Skeletal muscle cell (primary cell): Measurements from ENCODE around the gene LGALS7B.
"Not testable (repeated sequence)": the region's sequence is repeated elsewhere in the genome, so short reads cannot be mapped to it uniquely, and the experiment has no call there.

ENCODE experiments used
- DNase-seq: peaks from one replicate; pipeline ENCODE4 v3.0.0-alpha.2; 2010; ENCODE audit warnings: low read depth
- H3K4me3 ChIP-seq: 2 replicates; pipeline ENCODE4 v1.5.1; 2011; ENCODE audit warnings: low read depth, mild to moderate bottlenecking, control low read depth, low read length, moderate library complexity

LGALS7B gene

GRCh38 chr19:38788478-38789243 is at the start of gene LGALS7B:
Gene LGALS7B, plus strand, starts transcription at chr19:38789200. Its CDS starts 27 bp downstream, at chr19:38789227.
- no peak for DNase-seq
- H3K4me3 ChIP-seq: no peak within 1 kb of the TSS

- no peak overlapping the region for H3K4me3 ChIP-seq
- no peak for DNase-seq
These were observed 49.4 kb upstream of the LGALS7B start for GRCh38 chr19:38739440-38740256.

GRCh38 chr19:38740257-38740592 is 48.8 kb upstream of the LGALS7B start:
- no peak for DNase-seq
- no peak overlapping the region for H3K4me3 ChIP-seq

- DNase-seq: no peak
- no peak overlapping the region for H3K4me3 ChIP-seq
These were observed 48.1 kb upstream of the LGALS7B start for GRCh38 chr19:38740932-38741331.

- no peak for DNase-seq
- no peak overlapping the region for H3K4me3 ChIP-seq
These were observed 47.3 kb upstream of the LGALS7B start for GRCh38 chr19:38741670-38742069.

- DNase-seq: no peak
- H3K4me3 ChIP-seq: no peak overlapping the region
These were observed 46.7 kb upstream of the LGALS7B start for GRCh38 chr19:38742296-38742695.

- no peak for DNase-seq
- H3K4me3 ChIP-seq: no peak overlapping the region
These were observed 46.1 kb upstream of the LGALS7B start for GRCh38 chr19:38742906-38743305.

GRCh38 chr19:38743394-38744297 is 45.4 kb upstream of the LGALS7B start:
- no peak overlapping the region for H3K4me3 ChIP-seq
- no peak for DNase-seq

- no peak within 1 kb of the TSS for H3K4me3 ChIP-seq
- no peak for DNase-seq
These were observed 44.7 kb upstream of the LGALS7B start, which contains the start of gene CAPN12 for GRCh38 chr19:38744298-38744681. Gene CAPN12, minus strand, starts transcription at chr19:38744474. Its CDS starts 309 bp downstream, at chr19:38744165.

GRCh38 chr19:38744874-38745273 is 44.1 kb upstream of the LGALS7B start:
- no peak overlapping the region for H3K4me3 ChIP-seq
- no peak for DNase-seq

GRCh38 chr19:38745316-38745715 is 43.7 kb upstream of the LGALS7B start:
- no peak for DNase-seq
- H3K4me3 ChIP-seq: no peak overlapping the region

- not testable (repeated sequence) for DNase-seq, H3K4me3 ChIP-seq
These were observed 35.2 kb upstream of the LGALS7B start for GRCh38 chr19:38753783-38754182.

GRCh38 chr19:38754196-38754595 is 34.8 kb upstream of the LGALS7B start:
- DNase-seq, H3K4me3 ChIP-seq: not testable (repeated sequence)

- DNase-seq: no peak
- no peak overlapping the region for H3K4me3 ChIP-seq
These were observed 29.4 kb upstream of the LGALS7B start for GRCh38 chr19:38759590-38760003.

- not testable (repeated sequence) for H3K4me3 ChIP-seq
These were observed 28.0 kb upstream of the LGALS7B start for GRCh38 chr19:38760805-38761517.

GRCh38 chr19:38761884-38762389 is 27.1 kb upstream of the LGALS7B start:
- H3K4me3 ChIP-seq, DNase-seq: not testable (repeated sequence)

More at GRCh38 chr19:38760805-38761517, 28.0 kb upstream of the LGALS7B start:
- DNase-seq: not testable (repeated sequence)

- DNase-seq: no peak
- H3K4me3 ChIP-seq: no peak overlapping the region
These were observed 25.2 kb upstream of the LGALS7B start for GRCh38 chr19:38763795-38764220.

- H3K4me3 ChIP-seq: no peak overlapping the region
- DNase-seq: no peak
These were observed 23.8 kb upstream of the LGALS7B start for GRCh38 chr19:38765214-38765613.
